ENCODE results near the gene PTPRM. TPM values are rescaled to one million over a fixed set of nuclear protein-coding genes. Genes with fewer than 3 reads are reported as not detected.

The PTPRM gene
- polyA plus RNA-seq, 3 donors = 0.04 to 2.1 (median 0.66) TPM

GRCh38 chr18:7629416-7629815 lies 62.3 kb downstream of the PTPRM start:
- Histone ChIP-seq H4K20me1 (ENCODE audit: insufficient read depth, low read length) (no peaks in the 10 kb centered on the region), H3K9me3 (replicated peaks in 1 of 2; ENCODE audit: control insufficient read depth in 1 of 2, insufficient read depth in 1 of 2, low read length in 2 of 2) (no peaks in the 10 kb centered on the region), H3K27ac (ENCODE audit: low read depth in 1 of 2, low read length in 2 of 2) (no peak overlapping the region), H3K4me2 (replicated peaks; ENCODE audit: extremely low read depth, low read length, poor library complexity, severe bottlenecking) (no peak overlapping the region), H3K79me2 (ENCODE audit: insufficient read depth, low read length) (no peaks in the 10 kb centered on the region), H2AFZ (ENCODE audit: insufficient read depth, low read depth, low read length, poor library complexity, severe bottlenecking) (no peak overlapping the region), H3K9ac (ENCODE audit: insufficient read depth, low read length, poor library complexity, severe bottlenecking) (no peak overlapping the region), H3K36me3 (replicated peaks in 1 of 2; ENCODE audit: control insufficient read depth in 1 of 2, insufficient read depth in 2 of 2, low read length in 2 of 2) (no peaks in the 10 kb centered on the region), H3K4me3 (replicated peaks in 1 of 3; ENCODE audit: low read depth in 2 of 3, low read length in 3 of 3) (no peak overlapping the region), H3K27me3 (ENCODE audit: control insufficient read depth in 2 of 2, insufficient read depth in 2 of 2, low read length in 2 of 2) (no peaks in the 10 kb centered on the region), H3K4me1 (ENCODE audit: control insufficient read depth in 1 of 2, insufficient read depth in 2 of 2, low read length in 2 of 2) (peaks cover 7 to 18% of the 10 kb centered on the region in 2 donors)
- H3K27me3 Mint-ChIP-seq (ENCODE audit: low read depth in 3 of 3) = no peaks in the 10 kb centered on the region
- peaks cover 19% of the 10 kb centered on the region for H3K4me1 Mint-ChIP-seq
- no peak for TF ChIP-seq CTCF (IDR thresholded peaks at IDR 0.05)
- no peak for DNase-seq
- no peaks in the 10 kb centered on the region for H3K36me3 Mint-ChIP-seq
- H3K27ac Mint-ChIP-seq = no peak overlapping the region
- no peak overlapping the region for H3K4me3 Mint-ChIP-seq
- peaks cover 0 to 3% (median 0%) of the 10 kb centered on the region in 7 donors for H3K9me3 Mint-ChIP-seq
- intact Hi-C loops (cut with micrococcal nuclease) = no loop called here

- H3K79me2 ChIP-seq (ENCODE audit: insufficient read depth, low read length) = no peaks in the 10 kb centered on the region
- no peak for DNase-seq
- no peak overlapping the region for H3K27ac ChIP-seq (ENCODE audit: low read depth in 1 of 2, low read length in 2 of 2)
- Mint-ChIP-seq H3K27ac (no peak overlapping the region), H3K36me3 (no peaks in the 10 kb centered on the region), H3K27me3 (ENCODE audit: low read depth in 3 of 3) (no peaks in the 10 kb centered on the region), H3K9me3 (peaks cover 0 to 3% (median 0%) of the 10 kb centered on the region in 7 donors), H3K4me1 (peaks cover 19% of the 10 kb centered on the region), H3K4me3 (no peak overlapping the region)
- no peaks in the 10 kb centered on the region for H3K36me3 ChIP-seq (replicated peaks in 1 of 2; ENCODE audit: control insufficient read depth in 1 of 2, insufficient read depth in 2 of 2, low read length in 2 of 2)
- H3K27me3 ChIP-seq (ENCODE audit: control insufficient read depth in 2 of 2, insufficient read depth in 2 of 2, low read length in 2 of 2) = no peaks in the 10 kb centered on the region
- H3K4me2 ChIP-seq (replicated peaks; ENCODE audit: extremely low read depth, low read length, poor library complexity, severe bottlenecking) = no peak overlapping the region
- no CpG with 5 or more reads among the region's 4 CpGs for WGBS (ENCODE audit: insufficient coverage)
- no peak overlapping the region for H3K4me3 ChIP-seq (replicated peaks in 1 of 3; ENCODE audit: low read depth in 2 of 3, low read length in 3 of 3)
- TF ChIP-seq CTCF (IDR thresholded peaks at IDR 0.05) = no peak
- no peaks in the 10 kb centered on the region for H3K9me3 ChIP-seq (replicated peaks in 1 of 2; ENCODE audit: control insufficient read depth in 1 of 2, insufficient read depth in 1 of 2, low read length in 2 of 2)
- intact Hi-C loops (cut with micrococcal nuclease) = no loop called here
- no peak overlapping the region for H3K9ac ChIP-seq (ENCODE audit: insufficient read depth, low read length, poor library complexity, severe bottlenecking)
- H2AFZ ChIP-seq (ENCODE audit: insufficient read depth, low read depth, low read length, poor library complexity, severe bottlenecking) = no peak overlapping the region
- H4K20me1 ChIP-seq (ENCODE audit: insufficient read depth, low read length) = no peaks in the 10 kb centered on the region
- H3K4me1 ChIP-seq (ENCODE audit: control insufficient read depth in 1 of 2, insufficient read depth in 2 of 2, low read length in 2 of 2) = peaks cover 7 to 18% of the 10 kb centered on the region in 2 donors
Measured at GRCh38 chr18:7630731-7631442, 63.8 kb downstream of the PTPRM start.
